NCI-H69 (cell line): ENCODE results near the gene RNF2.
"Not testable (repeated sequence)": the region's sequence is repeated elsewhere in the genome, so short reads cannot be mapped to it uniquely, and the experiment has no call there.

ENCODE experiments used
- DNase-seq: peaks from one replicate; lab custom pipeline; 2025; lab: John Stamatoyannopoulos, UW

Gene RNF2

GRCh38 chr1:185050823-185051451 lies 5.6 kb downstream of the RNF2 start:
- DNase-seq: peak; percentile 63

DNA sequence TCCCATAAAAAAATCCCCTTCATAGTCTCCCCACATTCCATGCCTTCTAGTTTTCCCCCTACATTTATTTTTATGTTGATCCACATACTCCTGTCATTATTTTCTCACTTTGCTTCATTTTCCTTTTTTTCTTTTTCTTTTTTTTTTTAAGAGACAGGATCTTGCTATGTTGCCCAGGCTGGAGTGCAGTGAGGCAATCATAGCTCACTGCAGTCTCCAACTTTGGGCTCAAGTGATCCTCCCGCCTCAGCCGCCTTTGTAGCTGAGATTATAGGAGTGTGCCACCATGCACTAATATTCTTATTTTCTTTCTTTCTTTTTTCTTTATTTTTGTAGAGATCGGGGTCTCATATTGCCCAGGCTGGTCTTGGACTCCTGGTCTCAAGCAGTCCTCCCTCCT lies 7.8 kb downstream of the RNF2 start:
- no peak for DNase-seq

- DNase-seq: no peak
Measured at GRCh38 chr1:185054365-185055060, 9.2 kb downstream of the RNF2 start.

DNA sequence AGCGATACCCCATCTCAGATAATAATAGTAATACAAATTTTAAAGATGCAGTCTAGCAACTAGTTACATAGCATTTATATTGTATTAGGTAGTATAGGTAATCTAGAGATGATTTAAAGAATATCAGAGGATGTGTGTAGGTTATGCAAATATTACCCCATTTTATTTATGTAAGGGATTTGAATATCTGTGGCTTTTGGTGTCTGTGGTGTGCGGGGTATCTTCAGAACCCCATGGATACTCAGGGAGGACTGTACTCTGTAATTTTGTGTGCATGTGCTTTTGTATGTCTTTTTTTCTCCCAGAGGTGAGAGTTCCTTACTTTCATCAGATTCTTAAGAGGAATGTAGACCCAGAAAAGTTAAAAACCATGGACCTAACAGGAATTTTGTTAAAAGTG lies 12.8 kb downstream of the RNF2 start:
- no peak for DNase-seq

- no peak for DNase-seq
Measured at GRCh38 chr1:185058876-185059275, 13.5 kb downstream of the RNF2 start.

GRCh38 chr1:185059950-185060571 lies 14.7 kb downstream of the RNF2 start:
- DNase-seq: no peak

DNA sequence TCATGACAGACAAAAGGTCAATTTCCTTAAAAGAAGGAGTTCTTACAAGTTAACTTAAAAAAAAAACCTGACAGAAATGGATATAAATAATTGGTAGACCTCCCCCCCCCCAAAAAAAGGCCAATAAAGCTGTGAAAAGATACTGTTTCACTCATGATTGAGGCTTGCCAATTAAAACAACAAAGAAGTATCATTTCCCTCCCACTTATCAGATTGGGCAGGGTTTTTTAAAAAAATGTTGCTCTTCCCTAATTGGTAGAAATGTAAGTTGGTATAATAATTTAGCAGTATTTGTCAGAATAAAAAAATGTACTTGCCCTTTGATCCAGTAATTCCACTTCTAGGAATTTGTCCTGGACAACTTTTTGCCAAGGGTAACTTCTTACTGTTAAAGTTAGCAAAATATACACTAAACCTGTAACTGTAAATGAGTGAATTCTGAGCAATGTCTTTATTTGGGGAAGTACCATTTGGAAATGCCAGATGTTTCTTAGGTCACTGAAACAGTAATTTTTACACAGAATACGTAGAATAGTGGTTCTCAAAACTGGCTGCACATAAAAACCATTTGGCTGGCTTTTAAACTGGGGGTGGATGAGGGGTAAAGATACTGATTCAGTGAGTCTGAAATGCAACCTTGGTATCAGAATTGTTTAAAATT lies 17.5 kb downstream of the RNF2 start:
- no peak for DNase-seq

GRCh38 chr1:185063719-185064118 lies 18.4 kb downstream of the RNF2 start:
- no peak for DNase-seq

GRCh38 chr1:185065006-185065405 lies 19.6 kb downstream of the RNF2 start:
- DNase-seq: not testable (repeated sequence)

DNA sequence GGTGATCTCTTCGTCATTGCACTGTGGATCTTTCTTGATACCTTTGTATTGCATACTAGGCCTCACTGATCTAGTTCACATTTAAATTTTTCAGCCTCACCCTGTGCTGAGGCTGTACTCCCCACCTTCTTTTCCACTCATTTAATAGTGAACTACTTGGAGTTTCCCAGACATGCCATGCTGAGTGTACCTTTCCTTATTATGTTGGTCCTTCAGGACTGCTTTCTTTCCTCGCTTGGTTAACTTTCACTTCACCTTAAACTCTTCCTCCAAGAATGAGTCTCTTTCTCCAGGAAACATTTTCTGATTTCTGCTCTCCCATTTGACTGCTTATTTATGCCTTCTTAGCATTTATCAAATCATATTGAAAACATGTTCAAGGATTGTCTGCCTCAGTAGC lies 20.8 kb downstream of the RNF2 start:
- DNase-seq: no peak

DNA sequence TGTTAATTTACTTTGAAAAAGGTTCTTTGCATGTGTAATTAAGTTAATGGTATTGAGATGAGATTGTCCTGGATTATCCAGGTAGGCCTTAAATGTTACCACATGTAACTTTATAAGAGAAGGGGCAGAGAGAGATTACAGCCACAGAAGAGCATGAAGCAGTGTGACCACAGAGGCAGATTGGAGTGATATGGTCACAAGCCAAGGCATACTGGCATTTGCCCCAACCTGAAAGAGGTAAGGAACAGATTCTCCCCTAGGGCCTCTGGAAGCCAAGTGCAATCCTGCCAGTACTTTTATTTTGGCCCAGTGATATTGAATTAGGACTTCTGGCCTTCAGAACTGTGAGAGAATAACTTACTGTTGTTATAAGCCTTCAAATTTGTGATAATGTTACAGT lies 23.0 kb downstream of the RNF2 start:
- DNase-seq: no peak

GRCh38 chr1:185069202-185069772 lies 23.9 kb downstream of the RNF2 start:
- no peak for DNase-seq

DNA sequence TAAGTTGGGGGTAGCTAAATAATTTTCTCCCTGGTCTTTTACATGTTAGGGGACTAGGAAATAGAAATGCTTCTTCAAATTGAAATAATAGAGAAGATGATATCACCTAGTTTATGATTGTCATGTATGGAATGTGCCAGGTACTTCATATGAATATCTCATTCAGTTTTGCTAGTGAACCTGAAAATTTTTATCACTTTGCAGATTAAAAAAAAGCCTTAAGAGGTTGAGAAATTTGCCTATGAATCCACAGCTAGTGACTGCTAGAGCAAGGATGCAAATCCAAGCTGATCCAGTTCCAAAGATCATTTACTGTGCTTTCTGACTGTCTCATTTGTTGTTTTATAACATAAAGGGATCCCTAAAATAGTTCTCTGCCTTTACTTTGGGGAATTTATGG lies 24.7 kb downstream of the RNF2 start:
- no peak for DNase-seq

DNA sequence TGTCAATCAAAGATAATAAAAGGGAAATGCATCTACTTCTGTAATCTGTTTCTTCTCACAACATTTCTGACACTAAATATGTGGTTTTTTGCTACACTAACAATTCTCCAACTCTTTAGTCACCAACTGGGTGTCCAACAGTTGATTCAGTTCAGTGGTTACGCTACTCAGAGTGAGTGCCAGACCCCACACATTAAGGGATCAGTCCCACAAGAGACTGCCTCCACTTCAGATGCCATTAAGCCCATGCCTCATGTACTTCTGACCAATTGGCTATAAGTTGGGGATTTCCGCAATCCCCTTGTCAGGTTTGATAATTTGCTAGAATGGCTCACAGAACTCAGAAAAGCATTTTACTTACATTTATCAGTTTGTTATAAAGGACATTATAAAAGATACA lies 28.4 kb downstream of the RNF2 start:
- no peak for DNase-seq

DNA sequence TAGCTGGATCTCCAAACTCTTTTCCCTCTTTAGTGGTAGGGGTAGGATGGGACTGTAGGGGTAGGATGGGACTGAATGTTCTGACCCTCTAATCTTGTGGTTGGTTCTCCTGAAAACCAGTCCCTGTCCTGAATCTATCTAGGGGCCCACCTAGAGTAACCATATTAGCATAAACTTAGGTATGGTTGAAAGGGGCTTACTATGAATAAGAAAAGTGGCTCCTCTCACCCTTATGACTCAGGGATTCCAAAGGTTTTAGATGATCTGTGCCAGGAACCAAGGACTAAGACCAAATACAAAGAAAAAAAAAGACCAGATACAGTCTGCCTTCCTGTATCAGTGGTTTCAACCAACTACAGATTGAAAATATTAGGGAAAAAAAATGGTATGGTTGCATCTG lies 28.9 kb downstream of the RNF2 start:
- no peak for DNase-seq

GRCh38 chr1:185075476-185075875 lies 30.1 kb downstream of the RNF2 start:
- DNase-seq: no peak

GRCh38 chr1:185077374-185077773 lies 32.0 kb downstream of the RNF2 start:
- DNase-seq: no peak

DNA sequence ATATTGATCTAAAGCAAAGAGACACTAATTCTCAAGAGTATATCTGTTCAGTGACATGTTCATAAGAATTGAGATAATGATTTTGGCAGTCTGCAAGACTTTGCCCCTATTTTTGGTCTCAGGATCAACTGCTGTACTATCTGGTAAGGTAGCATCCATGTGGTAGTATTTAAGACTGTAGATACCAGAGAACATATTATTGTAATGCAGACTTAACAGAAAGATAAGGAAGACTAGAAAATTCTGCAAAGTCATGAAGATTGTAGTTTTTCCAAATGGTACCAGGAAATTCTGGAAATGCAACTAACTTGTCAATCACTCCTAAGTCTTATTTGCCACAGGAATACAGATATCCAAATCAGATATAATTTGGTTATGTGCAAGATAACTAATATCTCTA lies 35.1 kb downstream of the RNF2 start:
- no peak for DNase-seq

DNA sequence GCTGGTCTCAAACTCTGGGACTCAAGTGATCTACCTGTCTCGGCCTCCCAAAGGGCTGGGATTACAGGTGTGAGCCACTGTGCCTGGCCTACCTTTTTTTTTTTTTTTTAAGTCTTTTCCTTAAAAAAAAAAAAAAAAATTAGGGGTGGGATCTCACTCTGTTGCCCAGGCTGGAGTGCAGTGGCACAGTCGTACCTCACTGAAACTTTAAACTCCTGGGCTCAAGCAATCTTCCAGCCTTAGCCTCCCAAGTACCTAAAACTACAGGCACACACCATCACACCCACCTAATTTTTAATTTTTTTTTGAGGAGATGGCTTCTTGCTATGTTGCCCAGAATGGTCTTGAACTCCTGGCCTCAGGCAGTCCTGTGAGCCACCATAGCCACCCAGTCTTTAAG lies 38.5 kb downstream of the RNF2 start:
- DNase-seq: no peak

DNA sequence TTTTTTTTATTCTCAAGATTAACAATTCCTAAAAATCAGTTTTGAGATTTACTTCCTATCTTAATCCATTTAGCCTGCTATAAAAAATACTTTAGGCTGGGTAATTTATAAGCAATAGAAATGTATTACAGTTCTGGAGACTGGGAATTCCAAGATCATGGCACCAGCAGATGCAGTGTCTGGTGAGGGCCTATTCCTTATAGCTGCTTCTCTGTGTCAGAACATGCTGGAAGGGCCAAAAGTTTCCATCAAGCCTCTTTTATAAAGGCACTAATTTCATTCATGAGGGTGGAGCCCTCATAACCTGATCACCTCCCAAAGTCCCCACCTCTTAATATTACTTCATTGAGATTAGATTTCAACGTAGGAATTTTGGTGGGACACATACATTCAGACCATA lies 41.7 kb downstream of the RNF2 start:
- no peak for DNase-seq

DNA sequence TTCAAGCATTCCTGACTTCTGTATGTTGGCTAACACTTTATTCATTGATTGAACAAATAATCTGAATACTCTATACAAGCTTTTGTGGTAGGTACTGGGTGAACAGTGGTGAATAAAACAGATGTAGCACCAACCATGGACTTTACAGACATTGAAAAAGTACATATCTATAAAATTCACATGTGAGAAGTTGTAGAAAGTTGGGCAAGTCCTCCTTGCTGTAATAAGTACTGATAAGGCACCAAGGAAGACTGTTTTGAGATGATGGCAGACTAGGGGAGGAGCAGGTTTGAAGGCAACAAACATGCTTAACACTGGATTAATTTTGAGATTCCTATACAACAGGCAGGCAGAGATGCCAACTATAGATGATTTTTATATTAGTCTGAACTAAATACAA lies 42.4 kb downstream of the RNF2 start:
- no peak for DNase-seq

DNA sequence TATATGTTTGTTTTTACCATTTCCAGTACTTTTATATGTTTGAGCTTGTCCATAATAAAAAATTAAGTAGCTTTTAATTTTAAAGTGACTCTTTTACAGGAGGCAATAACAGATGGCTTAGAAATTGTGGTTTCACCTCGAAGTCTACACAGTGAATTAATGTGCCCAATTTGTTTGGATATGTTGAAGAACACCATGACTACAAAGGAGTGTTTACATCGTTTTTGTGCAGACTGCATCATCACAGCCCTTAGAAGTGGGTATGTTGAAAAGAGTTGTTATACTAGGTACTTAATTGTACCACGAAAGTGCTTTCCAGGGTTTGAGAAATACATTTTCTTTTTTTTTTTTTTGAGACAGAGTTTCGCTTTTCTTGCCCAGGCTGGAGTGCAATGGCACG lies 46.1 kb downstream of the RNF2 start:
- no peak for DNase-seq

DNA sequence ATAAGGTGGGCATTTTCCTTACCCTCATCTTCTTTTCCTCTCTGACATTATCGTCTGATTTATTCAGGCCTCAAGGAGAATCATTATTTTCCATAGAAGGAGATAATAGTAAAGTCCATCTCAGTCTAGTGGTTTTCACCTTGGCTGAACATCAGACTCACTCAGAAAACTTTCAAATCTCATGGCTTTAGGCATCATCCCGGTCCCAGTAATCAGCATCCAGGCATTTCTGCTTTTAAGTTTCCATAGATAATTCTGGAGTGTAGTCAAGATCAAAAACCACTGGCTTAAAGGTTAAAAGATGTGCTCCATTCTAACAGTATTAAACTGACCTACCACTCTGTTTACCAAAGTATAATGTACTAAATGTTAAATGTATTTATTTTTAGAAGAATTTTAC lies 49.4 kb downstream of the RNF2 start:
- no peak for DNase-seq
